ENCODE results near the gene DDX31.

- no peak for TF ChIP-seq CTCF (IDR thresholded peaks at IDR 0.05; ENCODE audit: low read depth, low read length, poor library complexity, severe bottlenecking)
- no peak for TF ChIP-seq EZH2phosphoT487 (IDR thresholded peaks at IDR 0.05; ENCODE audit: borderline replicate concordance, low read length)
Measured at GRCh38 chr9:132672413-132672690, 2.6 kb upstream of the DDX31 start.

Measured in DOHH2 (cell line).